NCI-H187 (cell line): Measurements from ENCODE around the gene PTGES3L.
"Not testable (repeated sequence)": the region's sequence is repeated elsewhere in the genome, so short reads cannot be mapped to it uniquely, and the experiment has no call there.

Source experiments
- DNase-seq, 2 experiments: peaks; one replicate each; lab custom pipeline; 2025; lab: John Stamatoyannopoulos, UW

The PTGES3L gene

GRCh38 chr17:42919522-42920077 is 60.3 kb downstream of the PTGES3L start:
- not testable (repeated sequence) for DNase-seq

- no peak for DNase-seq
Observed at GRCh38 chr17:42918902-42919521, 60.9 kb downstream of the PTGES3L start.
